DMS79 treated with DMSO at 0.1 percent for 48 hours (cell line): ENCODE results near the gene LRG1.
"Not testable (repeated sequence)": the region's sequence is repeated elsewhere in the genome, so short reads cannot be mapped to it uniquely, and the experiment has no call there.

Experiments used
- DNase-seq: peaks from one replicate; lab custom pipeline; 2025; lab: John Stamatoyannopoulos, UW

The LRG1 gene

DNA sequence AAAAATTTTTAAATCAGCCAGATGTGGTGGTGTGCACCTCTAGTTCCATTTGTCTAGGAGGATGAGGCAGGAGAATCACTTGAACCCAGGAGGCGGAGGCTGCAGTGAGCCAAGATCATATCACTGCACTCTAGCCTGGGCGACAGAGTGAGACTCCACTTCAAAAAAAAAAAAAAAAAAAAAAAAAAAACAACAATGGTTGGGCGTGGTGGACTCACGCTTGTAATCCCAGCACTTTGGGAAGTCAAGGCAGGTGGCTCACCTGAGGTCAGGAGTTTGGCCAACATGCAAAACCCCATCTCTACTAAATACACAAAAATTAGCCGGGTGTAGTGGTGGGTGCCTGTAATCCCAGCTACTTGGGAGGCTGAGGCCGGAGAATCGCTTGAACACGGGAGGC lies 12.5 kb downstream of the LRG1 start:
- not testable (repeated sequence) for DNase-seq

DNA sequence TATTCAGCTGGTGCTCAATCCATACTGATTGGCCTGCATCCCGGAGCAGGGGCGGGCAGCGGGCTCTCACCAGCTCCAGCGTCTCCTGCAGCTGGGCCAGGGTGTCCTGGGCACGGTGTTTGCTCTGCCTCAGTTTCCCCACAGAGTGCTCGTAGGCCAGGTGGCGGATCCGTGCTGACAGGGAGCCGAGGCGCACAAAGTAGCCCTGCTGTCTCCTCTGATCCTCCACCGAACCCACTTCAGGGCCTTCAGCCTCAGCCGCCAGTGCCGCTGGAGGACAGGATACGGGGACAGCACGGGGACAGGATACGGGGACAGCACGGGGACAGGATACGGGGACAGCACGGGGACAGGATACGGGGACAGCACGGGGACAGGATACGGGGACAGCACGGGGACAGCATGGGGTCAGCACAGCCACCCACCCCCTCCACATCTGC lies 14.3 kb downstream of the LRG1 start:
- DNase-seq, result no peak

DNA sequence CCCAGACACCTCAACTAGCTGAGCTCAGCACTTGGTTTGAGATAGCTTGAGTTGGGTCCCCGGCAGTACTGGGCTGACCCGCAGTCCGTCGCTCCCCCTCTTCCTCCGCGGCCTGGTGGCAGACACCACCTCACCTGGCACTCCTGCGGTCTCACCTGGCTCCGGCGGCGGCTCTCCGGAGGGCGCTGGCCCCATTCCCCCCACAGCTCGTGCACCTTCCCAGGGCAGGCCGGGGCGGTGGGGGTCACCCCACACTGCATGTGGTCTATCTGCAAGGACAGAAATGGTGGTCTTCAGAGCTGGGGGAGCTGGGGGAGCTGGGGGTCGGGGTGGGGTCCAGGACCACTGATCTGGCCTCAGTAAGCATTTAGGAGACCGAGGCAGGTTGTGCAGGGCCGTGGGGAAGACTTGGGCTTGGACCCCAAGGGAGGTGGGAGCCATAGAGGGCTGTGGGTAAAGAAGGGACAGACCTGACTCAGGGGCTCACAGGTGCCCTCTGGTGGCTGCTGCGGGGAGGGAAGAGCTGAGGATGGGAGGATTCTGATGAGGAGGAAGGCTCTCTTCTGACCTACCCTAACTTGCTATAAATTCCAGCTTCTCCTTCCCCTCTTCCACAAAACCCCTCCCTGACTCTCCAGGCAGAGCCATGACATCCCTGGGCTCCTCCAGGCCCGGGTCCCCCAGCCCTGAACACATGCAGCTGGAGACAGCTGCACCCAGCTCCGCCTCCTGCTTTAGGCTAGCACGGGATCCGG lies 14.9 kb downstream of the LRG1 start:
- DNase-seq, result no peak

DNA sequence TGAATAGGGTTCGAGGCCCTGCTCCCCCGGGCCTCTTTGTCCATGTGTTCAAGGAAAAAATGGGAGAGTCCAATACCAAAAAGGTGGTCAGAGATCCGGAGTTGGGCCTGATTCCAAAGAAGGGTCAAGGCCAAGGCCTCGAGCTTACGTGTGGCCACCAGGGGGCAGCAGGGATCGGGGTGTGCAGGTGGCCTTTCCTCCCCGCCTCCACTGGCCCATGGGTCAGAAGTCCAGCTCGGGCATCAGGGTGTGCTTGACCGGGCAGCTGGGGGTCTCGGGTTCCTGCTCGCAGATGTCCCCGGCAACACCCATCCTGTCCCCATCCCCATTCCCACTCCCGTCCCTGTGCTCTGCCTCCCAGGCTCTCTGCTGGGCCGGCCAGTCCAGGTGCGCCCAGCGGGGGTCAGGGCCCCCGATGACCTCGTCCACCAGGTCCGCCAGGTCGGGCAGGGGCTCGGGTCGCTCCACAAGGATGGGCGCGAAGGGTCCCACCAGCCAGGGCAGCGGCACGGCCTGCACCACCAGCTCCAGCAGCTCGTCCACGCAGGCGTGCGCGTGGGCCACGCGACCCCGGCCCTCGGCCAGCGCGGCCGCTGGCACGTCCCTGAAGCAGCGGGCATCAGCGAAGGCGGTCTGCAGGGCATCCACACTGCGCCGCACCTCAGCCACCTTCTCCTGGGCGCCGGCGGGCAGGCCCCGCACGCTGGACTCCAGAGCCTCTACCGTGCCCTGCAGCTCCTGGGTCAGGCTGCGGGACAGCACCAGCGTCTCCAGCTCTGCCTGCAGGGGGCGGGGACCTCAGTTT lies 16.3 kb downstream of the LRG1 start:
- DNase-seq, result no peak

DNA sequence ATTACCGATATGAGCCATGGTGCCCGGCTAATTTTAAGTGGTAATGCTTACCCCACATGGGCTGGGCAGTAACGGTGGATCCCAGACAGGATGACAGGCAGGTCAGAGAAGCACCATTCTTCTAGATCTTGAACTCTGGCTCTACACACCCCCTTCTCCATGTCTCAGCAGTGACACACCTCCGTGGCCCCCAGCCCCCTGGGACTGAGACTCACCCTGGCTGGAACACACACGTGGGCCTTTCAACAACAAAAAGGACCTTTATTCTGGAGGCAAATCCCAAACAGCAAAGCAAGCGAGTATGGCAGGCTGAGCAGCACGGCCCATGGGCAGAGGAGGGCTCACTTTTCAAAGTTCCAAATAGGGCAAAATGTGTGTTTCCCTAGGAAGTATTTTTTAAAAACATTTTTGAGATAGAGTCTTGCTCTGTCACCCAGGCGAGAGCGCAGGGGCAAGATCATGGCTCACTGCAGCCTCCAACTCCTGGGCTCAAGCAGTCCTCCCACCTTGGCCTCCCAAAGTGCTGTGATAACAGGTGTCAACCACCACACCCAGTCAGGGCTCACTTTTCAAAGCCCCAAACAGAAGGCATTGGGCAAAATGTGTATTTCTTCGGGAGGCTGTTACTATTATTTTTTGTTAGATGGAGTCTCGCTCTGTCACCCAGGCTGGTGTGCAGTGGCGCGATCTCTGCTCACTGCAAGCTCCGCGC lies 17.4 kb downstream of the LRG1 start:
- DNase-seq, result no peak

DNA sequence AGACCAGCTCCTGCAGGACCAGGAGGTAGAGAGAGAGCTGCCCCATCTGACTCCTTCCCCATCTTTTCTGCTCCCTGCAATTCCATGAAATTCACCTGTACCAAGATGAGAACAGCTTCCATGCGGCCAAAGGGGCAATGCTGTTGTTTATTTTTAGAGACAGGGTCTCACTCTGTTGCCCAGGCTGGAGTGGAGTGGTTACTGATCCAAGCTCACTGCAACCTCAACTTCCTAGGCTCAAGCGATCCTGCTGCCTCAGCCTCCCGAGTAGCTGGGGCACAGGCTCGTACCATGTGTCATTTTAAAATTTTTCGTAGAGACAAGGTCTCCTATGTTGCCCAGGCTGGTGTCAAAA lies 18.0 kb downstream of the LRG1 start:
- DNase-seq, result no peak

DNA sequence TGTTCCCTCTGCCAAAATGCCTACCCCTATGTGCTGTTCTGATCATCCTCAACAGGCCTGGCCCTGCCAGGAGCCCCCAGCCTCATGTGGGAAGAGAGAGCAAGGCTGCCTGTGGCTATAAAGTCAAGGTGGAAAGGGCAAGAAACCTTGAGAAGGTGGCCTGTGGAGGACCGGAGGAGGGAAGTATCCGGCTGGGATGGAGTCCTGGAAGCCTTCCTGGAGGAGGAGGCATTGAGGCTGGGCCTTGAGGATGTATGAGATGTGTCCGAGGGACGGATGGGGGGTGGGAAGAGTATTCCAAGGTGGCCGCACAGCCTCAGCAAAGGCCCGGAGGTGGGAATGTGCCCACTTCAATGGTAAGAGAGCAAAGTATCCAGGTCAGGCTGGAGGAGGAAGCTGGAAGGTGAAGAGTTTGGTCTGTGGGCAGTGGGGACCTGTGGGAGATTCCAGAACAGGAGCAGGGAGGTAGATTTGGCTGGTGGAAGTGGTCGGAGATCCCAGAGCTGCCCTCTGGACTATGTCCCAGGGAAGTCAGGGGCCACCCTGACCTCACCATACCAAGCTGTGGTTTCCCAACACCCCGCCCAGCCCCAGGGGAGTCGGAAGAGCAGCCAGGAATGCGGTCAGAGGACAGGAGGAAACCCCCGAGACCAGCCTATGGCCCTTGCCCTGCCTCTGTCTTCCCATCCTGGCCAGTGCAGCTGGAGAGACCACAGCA lies 18.5 kb downstream of the LRG1 start:
- no peak for DNase-seq

DNA sequence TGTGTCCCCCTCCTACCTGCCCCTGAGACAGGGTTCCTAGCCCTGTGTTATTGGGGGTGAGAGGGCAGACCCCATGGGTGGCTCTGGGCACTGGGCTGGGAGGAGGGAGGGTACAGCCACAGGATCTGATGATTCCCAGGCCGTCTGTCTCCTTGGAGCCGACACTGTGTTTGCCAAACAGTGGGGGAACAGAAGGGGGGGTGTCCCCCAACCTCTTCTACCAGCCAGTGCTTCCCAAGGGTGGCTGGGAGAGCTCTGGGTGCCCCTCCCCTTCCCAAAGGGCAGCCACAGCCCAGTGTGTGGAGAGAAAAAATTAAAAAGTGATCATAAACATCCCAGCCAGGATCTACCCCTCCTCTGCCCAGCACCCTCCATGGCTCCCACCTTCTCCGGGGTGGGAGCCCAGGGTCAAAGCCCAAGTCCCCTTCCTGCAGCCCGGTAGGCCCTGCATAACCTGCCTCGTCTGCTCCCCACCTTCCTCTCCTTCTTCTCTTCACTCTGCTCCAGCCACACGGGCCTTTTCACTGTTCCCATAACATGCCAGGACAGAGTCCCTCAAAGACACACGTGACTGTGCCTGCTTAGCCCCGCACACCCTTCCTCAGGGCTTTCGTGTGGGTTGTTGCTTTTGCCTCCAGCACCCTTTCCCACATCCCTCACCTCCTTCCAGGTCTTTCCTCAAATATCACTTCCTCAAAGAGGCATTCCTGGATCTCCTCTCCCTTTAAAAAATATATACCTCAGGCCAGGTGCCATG lies 20.1 kb downstream of the LRG1 start:
- DNase-seq, result no peak

DNA sequence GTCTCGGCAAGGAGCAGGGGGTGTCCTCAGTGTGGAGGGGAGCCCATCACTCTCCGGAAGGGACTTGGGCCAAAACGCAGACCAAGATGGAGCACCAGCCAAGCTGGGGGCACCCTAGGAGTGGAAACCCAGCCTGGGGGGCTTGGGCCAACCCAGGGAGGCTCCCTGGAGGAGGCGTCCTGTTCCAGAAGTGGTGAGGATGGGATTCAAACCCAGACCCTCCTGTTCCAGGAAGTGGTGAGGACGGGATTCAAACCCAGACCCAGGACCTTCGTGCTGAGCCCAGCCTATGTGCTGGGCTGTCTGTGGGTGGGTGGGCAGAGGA lies 20.7 kb downstream of the LRG1 start:
- no peak for DNase-seq

DNA sequence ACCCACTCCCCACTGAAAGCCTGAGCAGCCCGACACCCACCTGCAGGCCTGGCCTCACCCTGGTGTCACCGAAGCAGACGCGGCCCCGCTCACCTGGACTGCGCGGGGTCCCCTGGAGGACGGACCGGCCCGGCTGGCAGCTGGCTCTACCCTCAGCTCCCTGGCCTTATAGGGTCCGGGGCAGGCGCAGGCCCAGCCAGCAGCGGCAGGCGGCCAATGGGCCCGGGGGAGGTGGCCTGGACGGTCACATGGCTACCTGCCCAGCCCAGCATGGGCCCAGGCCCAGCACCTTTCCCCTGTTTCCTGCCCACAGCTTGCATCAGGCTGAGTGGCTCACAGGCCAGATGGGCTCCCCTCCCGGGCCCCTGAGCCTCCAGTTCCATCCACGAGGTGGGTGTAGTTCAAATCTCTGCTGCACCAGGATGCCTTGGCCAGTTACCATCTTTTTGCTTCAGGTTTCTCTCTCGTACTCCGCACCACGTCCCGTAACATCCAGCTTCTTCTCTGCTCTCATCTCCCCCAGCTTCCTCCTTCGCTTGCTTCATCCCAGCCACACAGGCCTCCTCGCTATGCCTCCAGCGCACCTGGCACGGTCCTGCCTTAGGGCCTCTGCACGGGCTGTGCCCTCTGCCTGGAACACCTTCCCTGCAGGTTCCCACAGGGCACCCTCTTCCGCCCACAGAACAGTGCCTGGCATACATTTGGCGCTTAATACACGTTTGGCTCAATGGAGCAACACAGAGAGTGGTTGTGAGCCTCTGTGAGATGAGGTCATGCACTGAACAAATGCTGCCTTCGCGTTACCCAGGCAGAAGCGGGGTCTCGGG lies 21.3 kb downstream of the LRG1 start, which contains the start of gene PLIN4:
Gene PLIN4 (minus strand): TSS at position 142 of the 827 bp plus-strand sequence. CDS start 214 bp downstream, outside the sequence.
- no peak for DNase-seq

DNA sequence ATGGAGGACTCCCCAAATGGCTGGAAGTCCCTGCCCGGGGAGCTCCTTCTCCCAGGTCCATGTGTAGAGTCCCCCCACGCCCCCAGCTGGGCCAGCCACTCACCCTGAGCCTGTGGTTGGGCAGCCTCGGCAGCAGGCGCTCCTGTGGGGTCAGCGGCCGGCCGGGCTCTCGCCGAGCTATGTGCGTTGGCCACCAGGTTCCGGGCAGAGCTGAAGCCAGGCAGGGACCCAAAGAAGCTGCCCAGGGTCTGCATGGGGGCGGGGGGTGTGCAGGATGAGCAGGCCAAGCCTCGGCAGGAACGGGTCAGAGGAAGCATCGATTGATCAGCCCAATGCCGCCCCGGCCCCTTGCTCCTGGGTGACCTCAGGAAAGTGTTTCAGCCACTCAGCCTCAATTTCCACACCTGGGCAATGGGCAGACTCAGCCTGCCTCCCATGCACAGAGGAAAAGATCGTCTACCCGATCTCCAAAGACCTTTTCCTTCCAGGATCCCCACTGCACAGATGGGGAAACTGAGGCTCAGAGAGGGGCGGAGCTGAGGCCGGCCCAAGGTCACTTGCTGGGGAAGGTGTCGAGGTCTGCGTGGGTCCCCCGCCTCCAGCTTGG lies 22.3 kb downstream of the LRG1 start:
- DNase-seq, result no peak

DNA sequence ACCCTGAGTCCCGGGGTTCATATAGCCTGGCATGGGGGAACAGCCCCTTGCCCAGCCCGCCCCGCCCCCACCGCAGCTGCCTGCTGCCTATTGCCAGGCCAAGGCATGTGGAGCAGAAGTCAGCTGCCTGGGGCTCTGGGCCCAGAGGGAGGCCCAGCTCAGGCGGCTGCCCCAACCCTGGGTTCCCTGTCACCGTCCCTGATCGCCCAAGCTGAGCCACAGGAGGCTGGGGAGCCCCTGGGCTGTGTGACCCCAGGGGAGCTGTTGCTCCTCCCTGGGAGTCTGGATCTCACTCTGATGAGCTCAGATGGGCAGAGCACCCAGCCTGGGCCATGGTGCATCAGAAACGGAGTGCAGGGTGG lies 22.9 kb downstream of the LRG1 start:
- no peak for DNase-seq

DNA sequence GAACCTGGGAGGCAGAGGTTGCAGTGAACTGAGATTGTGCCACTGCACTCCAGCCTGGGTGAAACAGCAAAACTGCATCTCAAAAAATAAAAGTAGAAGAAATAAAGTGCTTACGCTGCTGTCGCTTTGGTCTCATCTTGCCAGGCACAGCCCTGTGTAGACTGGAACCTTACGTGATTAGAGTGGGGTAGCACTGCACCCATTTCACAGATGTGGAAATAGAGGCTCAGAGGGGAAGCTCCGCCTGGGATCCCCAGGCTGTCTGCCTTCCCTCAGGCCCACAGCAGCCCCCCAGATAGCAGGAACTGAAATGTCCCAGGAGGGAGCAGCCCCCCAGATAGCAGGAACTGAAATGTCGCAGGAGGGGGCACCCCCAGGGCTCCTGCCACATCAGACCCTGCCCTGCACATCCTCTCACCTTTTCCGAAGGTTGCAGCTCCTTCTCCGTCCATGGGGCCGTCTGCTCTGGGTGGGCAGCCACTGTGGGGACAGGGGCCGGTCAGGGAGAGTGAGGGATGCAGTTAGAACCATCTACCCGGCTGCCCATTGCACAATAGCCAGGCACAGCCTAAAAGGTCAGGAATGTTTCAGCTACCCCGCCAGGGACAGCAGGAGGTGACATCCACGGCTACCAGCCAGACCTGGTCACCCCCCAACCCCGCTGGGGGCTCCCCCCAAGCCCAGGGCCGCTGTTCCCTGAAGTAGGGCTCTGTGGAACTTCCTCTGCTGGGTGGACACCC lies 23.5 kb downstream of the LRG1 start:
- DNase-seq, result no peak

DNA sequence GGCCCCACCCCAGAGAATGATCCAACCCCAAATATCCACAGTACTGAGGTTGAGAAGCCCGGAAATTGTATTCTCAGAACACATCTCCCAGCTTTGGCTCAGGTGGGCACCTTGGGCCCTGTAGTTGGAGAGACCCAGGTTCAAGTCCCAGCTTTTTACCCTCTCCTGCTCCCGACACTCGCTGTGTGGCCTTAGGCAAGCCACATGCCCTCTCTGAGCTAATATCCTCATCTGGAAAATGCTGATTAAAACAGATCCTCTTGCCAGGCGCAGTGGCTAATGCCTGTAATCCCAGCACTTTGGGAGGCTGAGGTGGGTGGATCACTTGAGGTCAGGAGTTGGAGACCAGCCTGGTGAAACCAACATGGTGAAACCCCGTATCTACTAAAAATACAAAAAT lies 24.1 kb downstream of the LRG1 start:
- DNase-seq, result no peak

DNA sequence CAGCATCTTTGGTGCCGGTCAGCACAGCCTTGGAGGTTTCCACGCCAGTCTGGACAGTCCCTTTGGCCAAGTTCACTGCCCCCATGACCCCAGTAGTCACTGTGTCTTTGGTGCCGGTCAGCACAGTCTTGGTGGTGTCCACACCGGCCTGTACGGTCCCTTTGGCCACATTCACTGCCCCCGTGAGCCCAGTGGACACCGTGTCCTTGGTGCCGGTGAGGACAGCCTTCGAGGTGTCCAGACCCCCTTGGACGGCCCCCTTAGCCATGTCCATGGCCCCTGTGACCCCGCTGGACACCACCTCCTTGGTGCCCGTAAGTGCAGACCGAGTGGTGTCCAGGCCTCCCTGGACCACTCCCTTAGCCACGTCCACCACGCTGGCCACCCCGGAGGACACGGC lies 26.6 kb downstream of the LRG1 start:
- DNase-seq, result no peak

DNA sequence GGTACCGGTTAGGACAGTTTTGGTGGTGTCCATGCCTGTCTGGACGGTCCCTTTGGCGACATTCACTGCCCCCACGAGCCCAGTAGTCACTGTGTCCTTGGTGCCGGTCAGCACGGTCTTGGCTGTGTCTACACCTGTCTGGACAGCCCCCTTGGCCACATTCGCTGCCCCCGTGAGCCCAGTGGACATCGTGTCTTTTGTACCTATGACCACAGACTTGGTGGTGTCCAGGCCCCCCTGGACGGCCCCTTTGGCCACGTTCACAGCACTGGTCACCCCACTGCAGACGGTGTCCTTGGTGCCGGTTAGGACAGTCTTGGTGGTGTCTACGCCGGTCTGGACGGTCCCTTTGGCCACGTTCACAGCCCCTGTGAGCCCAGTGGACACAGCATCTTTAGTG lies 27.8 kb downstream of the LRG1 start:
- no peak for DNase-seq

DNA sequence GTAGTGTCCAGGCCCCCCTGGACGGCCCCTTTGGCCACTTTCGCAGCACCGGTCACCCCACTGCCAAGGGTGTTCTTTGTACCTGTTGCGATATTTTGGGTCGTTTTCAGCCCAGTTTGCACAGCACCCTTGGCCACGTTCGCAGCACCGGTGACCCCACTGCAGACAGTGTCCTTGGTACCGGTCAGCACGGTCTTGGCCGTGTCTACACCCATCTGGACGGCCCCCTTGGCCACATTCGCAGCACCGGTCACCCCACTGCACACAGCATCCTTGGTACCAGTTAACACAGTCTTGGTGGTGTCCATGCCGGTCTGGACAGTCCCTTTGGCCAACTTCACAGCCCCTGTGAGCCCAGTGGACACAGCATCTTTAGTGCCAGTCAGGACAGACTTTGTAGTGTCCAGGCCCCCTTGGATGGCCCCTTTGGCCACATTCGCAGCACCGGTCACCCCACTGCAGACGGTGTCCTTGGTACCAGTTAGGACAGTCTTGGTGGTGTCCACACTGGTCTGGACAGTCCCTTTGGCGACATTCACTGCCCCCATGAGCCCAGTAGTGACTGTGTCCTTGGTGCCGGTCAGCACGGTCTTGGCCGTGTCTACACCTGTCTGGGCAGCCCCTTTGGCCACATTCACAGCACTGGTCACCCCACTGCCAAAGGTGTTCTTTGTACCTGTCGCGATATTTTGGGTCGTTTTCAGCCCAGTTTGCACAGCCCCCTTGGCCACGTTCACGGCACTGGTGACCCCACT lies 28.4 kb downstream of the LRG1 start:
- no peak for DNase-seq

DNA sequence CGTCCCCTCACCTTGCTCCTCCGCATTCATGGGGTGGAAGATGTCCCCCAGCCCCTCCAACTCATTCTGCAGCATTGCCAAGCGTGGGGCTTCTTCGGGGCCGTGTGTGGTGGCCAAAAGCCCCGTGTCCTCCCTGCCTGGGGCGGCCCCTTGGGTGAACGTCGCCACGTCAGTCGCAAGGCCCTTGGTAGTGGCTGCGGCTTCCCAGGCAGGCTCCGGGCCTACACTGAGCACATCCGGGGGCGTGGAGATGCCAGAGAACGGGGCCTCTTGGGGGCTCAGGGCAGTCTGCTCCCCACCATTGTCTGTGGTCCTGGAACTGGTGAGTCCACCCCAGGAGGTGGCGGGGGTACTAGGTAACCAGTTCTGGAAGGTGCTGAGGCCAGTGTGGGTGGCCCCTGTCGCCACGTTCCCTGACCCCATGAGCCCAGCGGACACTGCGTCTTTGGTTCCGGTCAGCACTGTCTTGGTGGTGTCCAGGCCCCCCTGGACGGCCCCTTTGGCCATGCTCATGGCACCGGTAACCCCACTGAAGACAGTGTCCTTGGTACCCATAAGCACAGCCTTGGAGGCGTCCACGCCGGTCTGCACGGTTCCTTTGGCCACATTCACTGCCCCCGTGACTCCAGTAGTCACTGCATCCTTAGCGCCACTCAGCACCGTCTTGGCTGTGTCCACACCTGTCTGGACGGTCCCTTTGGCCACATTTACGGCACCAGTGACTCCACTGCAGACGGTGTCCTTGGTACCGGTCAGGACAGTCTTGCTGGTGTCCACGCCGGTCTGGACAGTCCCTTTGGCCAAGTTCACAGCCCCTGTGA lies 29.2 kb downstream of the LRG1 start:
- DNase-seq, result no peak
